WERI-Rb-1 (cell line): Measurements from ENCODE around the gene NKAPD1.

Experiments used
- DNase-seq: peaks from one replicate; pipeline ENCODE4 v3.0.0-alpha.2; 2020
- H3K27ac ChIP-seq: fragments of 250-450 bp; sonication (Bioruptor Pico); 2 replicates; pipeline ENCODE4 v1.5.1; 2020; ENCODE audit warnings: mild to moderate bottlenecking, moderate library complexity
- H3K27me3 ChIP-seq: fragments of 250-450 bp; sonication (Bioruptor Pico); 2 replicates; pipeline ENCODE4 v1.5.1; 2021; ENCODE audit warnings: mild to moderate bottlenecking, low read depth, moderate library complexity; ENCODE audit not compliant: insufficient read depth, severe bottlenecking
- H3K36me3 ChIP-seq: fragments of 250-450 bp; sonication (Bioruptor Pico); 2 replicates; pipeline ENCODE4 v1.5.1; 2020; ENCODE audit warnings: mild to moderate bottlenecking, moderate library complexity
- H3K4me3 ChIP-seq: 2 replicates; pipeline ENCODE4 v1.5.1; 2011; ENCODE audit warnings: low read depth, mild to moderate bottlenecking, control low read depth, low read length
- H3K9me3 ChIP-seq: fragments of 250-450 bp; sonication (Bioruptor Pico); 2 replicates; pipeline ENCODE4 v1.5.1; 2021; ENCODE audit warnings: mild to moderate bottlenecking, moderate library complexity; ENCODE audit not compliant: severe bottlenecking
- TF ChIP-seq, protein P1 (sequence below): IDR thresholded peaks from 2 replicates; pipeline ENCODE4 v1.5.1; 2011; ENCODE audit warnings: low read depth, mild to moderate bottlenecking, control low read depth, inconsistent platforms, low read length

The NKAPD1 gene

DNA sequence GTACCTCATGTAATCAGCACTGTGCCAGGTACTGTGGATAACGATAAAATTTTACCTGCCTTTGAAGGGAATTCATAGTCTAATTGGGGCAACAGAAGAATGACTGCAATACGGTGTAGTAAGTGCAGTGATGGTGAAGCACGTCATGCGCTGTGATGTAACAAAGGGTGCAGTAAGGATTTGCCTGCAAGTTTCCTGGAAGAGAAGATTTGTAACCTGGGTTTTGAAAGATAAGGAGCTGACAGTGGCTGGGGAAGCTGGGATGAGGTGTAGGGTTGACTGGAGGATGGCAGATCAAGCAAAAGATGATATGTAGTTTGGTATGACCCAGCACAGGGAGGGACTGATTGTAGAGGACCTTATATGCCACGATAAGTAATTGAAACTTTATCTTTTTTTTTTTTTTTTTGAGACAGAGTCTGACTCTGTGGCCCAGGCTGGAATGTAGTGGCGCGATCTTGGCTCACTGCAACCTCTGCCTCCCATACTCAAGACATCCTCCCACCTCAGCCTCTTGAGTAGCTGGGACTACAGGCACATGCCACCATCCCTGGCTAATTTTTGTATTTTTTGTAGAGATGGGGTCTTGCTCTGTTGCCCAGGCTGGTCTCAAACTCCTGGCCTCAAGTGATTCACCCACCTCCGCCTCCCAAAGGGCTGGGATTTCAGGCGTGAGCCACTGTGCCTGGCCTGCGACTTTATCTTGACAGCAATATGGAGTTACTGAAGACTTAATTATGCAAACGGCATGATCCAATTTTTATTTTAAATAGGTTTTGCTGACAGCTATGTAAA, 23.8 kb downstream of the NKAPD1 start:
- TF ChIP-seq, protein P1, sequence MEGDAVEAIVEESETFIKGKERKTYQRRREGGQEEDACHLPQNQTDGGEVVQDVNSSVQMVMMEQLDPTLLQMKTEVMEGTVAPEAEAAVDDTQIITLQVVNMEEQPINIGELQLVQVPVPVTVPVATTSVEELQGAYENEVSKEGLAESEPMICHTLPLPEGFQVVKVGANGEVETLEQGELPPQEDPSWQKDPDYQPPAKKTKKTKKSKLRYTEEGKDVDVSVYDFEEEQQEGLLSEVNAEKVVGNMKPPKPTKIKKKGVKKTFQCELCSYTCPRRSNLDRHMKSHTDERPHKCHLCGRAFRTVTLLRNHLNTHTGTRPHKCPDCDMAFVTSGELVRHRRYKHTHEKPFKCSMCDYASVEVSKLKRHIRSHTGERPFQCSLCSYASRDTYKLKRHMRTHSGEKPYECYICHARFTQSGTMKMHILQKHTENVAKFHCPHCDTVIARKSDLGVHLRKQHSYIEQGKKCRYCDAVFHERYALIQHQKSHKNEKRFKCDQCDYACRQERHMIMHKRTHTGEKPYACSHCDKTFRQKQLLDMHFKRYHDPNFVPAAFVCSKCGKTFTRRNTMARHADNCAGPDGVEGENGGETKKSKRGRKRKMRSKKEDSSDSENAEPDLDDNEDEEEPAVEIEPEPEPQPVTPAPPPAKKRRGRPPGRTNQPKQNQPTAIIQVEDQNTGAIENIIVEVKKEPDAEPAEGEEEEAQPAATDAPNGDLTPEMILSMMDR: no peak
- no peaks in the 10 kb centered on the region for H3K9me3 ChIP-seq

DNA sequence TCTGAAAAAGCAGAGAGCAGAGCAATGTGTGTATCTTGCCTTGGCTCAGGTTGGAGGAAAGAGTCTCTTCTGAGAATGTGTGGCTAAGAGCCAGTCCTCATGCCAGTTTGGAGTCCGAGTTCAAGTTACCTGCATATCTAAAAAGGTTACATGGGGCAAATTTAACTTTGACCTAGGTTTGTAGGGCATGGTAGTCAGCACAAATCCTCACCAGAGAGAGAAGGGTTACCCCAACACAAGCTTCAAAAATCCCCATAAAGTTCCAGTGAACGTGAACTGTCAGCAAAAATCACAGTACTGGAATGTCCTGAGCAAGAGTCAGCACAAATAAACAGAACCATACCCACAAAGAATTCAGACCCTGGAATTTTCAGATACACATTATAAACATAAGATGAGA, 26.4 kb downstream of the NKAPD1 start:
- Histone ChIP-seq H3K36me3 (peaks cover 13% of the 10 kb centered on the region), H3K27ac (no peak overlapping the region), H3K9me3 (no peaks in the 10 kb centered on the region), H3K27me3 (no peaks in the 10 kb centered on the region), H3K4me3 (no peak overlapping the region)
- TF ChIP-seq, protein P1: no peak
- DNase-seq: no peak

More for the DNA sequence above, 23.8 kb downstream of the NKAPD1 start:
- peaks cover 26% of the 10 kb centered on the region for H3K36me3 ChIP-seq
- no peak overlapping the region for H3K27ac ChIP-seq
- H3K27me3 ChIP-seq: no peaks in the 10 kb centered on the region
- no peak for DNase-seq
- no peak overlapping the region for H3K4me3 ChIP-seq

DNA sequence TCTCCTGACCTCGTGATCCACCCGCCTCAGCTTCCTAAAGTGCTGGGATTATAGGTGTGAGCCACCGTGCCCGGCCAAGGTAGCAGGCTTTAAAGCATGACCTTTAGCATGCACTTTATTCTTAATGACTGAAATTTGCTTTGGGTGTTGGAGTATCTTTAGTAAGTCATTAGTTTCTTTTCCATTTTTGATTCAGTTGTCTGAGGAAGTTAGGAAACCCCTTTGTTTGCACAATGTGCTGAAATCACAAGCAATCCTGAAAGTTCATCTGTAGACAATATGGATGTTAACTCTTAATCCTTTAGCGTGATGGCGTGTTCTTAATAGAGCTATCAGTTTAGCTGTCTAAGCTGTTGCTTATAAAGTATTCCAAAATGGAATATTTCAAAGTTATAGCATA, 29.3 kb downstream of the NKAPD1 start:
- H3K9me3 ChIP-seq: no peaks in the 10 kb centered on the region
- no peak overlapping the region for H3K27ac ChIP-seq
- TF ChIP-seq, protein P1: no peak
- no peaks in the 10 kb centered on the region for H3K36me3 ChIP-seq
- H3K27me3 ChIP-seq: no peaks in the 10 kb centered on the region
- no peak overlapping the region for H3K4me3 ChIP-seq
- DNase-seq: no peak

DNA sequence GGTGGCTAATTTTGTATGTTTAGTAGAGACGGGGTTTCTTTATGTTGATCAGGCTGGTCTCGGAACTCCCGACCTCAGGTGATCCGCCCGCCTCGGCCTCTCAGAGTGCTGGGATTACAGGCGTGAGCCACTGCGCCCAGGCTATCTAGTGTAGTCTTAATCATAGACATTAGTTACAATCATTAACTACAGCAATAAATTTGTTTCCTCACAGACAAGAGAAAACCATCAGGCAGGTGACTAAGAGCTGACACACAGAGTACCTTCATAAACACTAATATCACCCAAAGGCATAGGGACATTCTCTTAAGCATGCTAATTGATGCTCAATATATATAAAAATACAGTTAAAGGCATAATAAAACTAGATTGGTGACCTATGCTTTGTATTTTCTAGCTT, 32.0 kb downstream of the NKAPD1 start:
- Histone ChIP-seq H3K36me3 (no peaks in the 10 kb centered on the region), H3K27ac (no peak overlapping the region), H3K9me3 (no peaks in the 10 kb centered on the region), H3K27me3 (no peaks in the 10 kb centered on the region), H3K4me3 (no peak overlapping the region)
- no peak for DNase-seq
- TF ChIP-seq, protein P1: no peak

DNA sequence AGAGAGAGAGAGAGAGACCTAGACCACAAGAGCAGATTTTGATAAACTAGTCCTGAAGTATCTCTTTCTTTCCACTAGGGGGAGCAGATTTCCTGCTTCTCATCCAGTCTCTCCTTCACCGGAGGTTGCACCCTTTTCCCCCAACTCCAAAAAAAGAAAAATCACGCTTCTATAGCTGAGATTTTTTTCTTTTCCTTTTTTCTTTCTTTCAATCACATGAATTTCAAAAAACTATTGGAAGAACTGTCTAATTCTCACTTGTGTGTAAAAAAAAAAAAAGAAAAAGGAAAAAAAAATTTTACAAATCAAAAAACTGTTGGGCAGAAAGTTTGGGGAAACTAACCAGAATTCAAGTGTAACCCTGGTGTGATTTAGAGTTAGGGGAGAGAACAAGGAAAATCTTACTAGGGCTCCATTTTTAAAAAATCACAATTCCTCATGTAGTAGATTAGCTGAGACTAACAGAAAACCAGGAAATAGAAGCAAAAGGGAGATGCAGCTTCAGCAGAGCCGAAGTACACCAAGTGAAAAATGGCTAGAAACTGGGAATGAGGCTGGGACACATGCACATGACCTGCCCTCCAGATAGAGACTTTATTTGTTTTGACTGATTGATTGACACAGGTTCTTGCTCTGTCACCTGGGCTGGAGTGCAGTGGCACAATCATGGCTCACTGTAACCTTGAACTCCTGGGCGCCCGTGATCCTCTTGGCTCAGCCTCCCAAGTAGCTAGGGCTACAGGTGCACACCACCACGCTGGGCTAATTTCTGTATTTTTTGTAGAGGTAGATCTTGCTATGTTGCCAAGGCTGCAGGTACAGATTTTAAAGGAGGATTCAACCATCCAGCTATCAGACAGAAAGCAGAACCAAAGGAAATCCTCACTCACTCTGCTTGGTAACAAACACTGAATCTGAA, 39.7 kb downstream of the NKAPD1 start:
- Histone ChIP-seq H3K9me3 (no peaks in the 10 kb centered on the region), H3K4me3 (no peak overlapping the region), H3K27ac (no peak overlapping the region), H3K36me3 (no peaks in the 10 kb centered on the region), H3K27me3 (no peaks in the 10 kb centered on the region)
- no peak for DNase-seq
- TF ChIP-seq, protein P1: peak; percentile 71
